ENCODE data around the gene CCDC91.

CCDC91 gene

GRCh38 chr12:28390761-28391385, 200.6 kb downstream of the CCDC91 start:
- no peak for FAIRE-seq
- TF ChIP-seq POLR2AphosphoS5 (IDR thresholded peaks at IDR 0.05; ENCODE audit: low read depth, low read length), result no peak
- TF ChIP-seq POLR2A (IDR thresholded peaks at IDR 0.05; ENCODE audit: low read depth, low read length), result no peak
- no peak for TF ChIP-seq TAF1 (IDR thresholded peaks at IDR 0.05; ENCODE audit: low read depth, low read length)
- TF ChIP-seq SPI1 (IDR thresholded peaks at IDR 0.05; ENCODE audit: low read depth, low read length), result no peak
- TF ChIP-seq POU2F2 (IDR thresholded peaks at IDR 0.05; ENCODE audit: low read depth, low read length), result no peak
- TF ChIP-seq PAX5 (IDR thresholded peaks at IDR 0.05; ENCODE audit: insufficient read depth, low read length, severe bottlenecking), result no peak
- no peak for DNase-seq (ENCODE audit: insufficient read length, low spot score)

GRCh38 chr12:28409892-28410291, 219.6 kb downstream of the CCDC91 start:
- DNase-seq (ENCODE audit: insufficient read length, low spot score), result no peak
- no peak for TF ChIP-seq PAX5 (IDR thresholded peaks at IDR 0.05; ENCODE audit: insufficient read depth, low read length, severe bottlenecking)
- TF ChIP-seq SPI1 (IDR thresholded peaks at IDR 0.05; ENCODE audit: low read depth, low read length), result no peak
- no peak for TF ChIP-seq POLR2AphosphoS5 (IDR thresholded peaks at IDR 0.05; ENCODE audit: low read depth, low read length)
- no peak for TF ChIP-seq POU2F2 (IDR thresholded peaks at IDR 0.05; ENCODE audit: low read depth, low read length)
- TF ChIP-seq POLR2A (IDR thresholded peaks at IDR 0.05; ENCODE audit: low read depth, low read length), result no peak
- no peak for TF ChIP-seq TAF1 (IDR thresholded peaks at IDR 0.05; ENCODE audit: low read depth, low read length)
- no peak for FAIRE-seq

GRCh38 chr12:28413460-28414109, 223.3 kb downstream of the CCDC91 start:
- DNase-seq (ENCODE audit: insufficient read length, low spot score), result no peak
- FAIRE-seq, result no peak
- TF ChIP-seq POLR2A (IDR thresholded peaks at IDR 0.05; ENCODE audit: low read depth, low read length), result no peak
- no peak for TF ChIP-seq PAX5 (IDR thresholded peaks at IDR 0.05; ENCODE audit: insufficient read depth, low read length, severe bottlenecking)
- TF ChIP-seq SPI1 (IDR thresholded peaks at IDR 0.05; ENCODE audit: low read depth, low read length), result no peak
- no peak for TF ChIP-seq POU2F2 (IDR thresholded peaks at IDR 0.05; ENCODE audit: low read depth, low read length)
- TF ChIP-seq TAF1 (IDR thresholded peaks at IDR 0.05; ENCODE audit: low read depth, low read length), result no peak
- no peak for TF ChIP-seq POLR2AphosphoS5 (IDR thresholded peaks at IDR 0.05; ENCODE audit: low read depth, low read length)

DNA sequence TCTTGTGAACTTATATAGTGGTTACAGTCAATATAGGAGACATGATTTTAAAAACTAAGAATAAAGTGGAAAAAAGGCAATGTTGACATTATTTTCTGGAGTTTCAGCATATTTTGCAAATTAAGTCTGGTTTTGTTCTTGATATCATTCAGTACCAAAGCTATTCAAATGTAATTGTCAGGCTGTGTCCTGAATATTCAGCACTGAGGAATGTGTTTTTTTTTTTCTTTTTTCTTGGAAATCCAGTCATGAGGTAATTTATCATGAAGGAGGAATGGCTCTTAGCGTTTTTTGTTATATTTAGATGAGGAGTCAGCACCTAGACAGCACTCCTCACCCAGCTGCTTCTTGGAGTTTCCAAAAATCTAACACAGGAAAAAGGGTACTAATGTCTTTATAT, 225.5 kb downstream of the CCDC91 start:
- no peak for DNase-seq (ENCODE audit: insufficient read length, low spot score)

GRCh38 chr12:28421374-28421773, 231.1 kb downstream of the CCDC91 start:
- FAIRE-seq (no peak), DNase-seq (ENCODE audit: insufficient read length, low spot score) (no peak)
- TF ChIP-seq SPI1 (IDR thresholded peaks at IDR 0.05; ENCODE audit: low read depth, low read length), result no peak
- TF ChIP-seq PAX5 (IDR thresholded peaks at IDR 0.05; ENCODE audit: insufficient read depth, low read length, severe bottlenecking), result no peak
- TF ChIP-seq POLR2AphosphoS5 (IDR thresholded peaks at IDR 0.05; ENCODE audit: low read depth, low read length), result no peak
- TF ChIP-seq TAF1 (IDR thresholded peaks at IDR 0.05; ENCODE audit: low read depth, low read length), result no peak
- no peak for TF ChIP-seq POLR2A (IDR thresholded peaks at IDR 0.05; ENCODE audit: low read depth, low read length)
- TF ChIP-seq POU2F2 (IDR thresholded peaks at IDR 0.05; ENCODE audit: low read depth, low read length), result no peak

More for the DNA sequence above, 225.5 kb downstream of the CCDC91 start:
- TF ChIP-seq PAX5 (IDR thresholded peaks at IDR 0.05; ENCODE audit: insufficient read depth, low read length, severe bottlenecking) (no peak), TAF1 (IDR thresholded peaks at IDR 0.05; ENCODE audit: low read depth, low read length) (no peak), POU2F2 (IDR thresholded peaks at IDR 0.05; ENCODE audit: low read depth, low read length) (no peak)
- no peak for FAIRE-seq

DNA sequence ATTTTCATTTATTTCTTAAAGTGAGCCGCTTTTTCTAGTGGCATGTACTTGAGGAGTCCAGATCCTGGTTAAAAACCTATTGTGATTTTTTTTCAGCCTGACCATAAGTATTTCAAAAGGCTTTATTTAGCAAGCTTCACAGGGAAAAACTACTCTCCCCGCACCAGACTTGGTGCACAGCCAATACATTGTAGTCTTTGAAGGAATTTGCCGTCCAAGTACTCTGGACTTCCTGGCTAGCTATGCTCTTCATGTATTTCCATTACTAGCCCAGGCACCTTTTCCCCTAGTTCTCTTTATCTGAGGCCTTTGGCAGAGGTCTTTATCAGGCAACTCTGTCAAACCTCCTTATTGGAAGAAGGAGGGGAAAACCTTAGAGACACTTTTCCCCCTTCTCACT, 234.7 kb downstream of the CCDC91 start:
- TF ChIP-seq POU2F2 (IDR thresholded peaks at IDR 0.05; ENCODE audit: low read depth, low read length), result no peak
- TF ChIP-seq TAF1 (IDR thresholded peaks at IDR 0.05; ENCODE audit: low read depth, low read length), result no peak
- no peak for TF ChIP-seq POLR2A (IDR thresholded peaks at IDR 0.05; ENCODE audit: low read depth, low read length)
- no peak for TF ChIP-seq PAX5 (IDR thresholded peaks at IDR 0.05; ENCODE audit: insufficient read depth, low read length, severe bottlenecking)
- no peak for TF ChIP-seq SPI1 (IDR thresholded peaks at IDR 0.05; ENCODE audit: low read depth, low read length)
- no peak for TF ChIP-seq POLR2AphosphoS5 (IDR thresholded peaks at IDR 0.05; ENCODE audit: low read depth, low read length)
- DNase-seq (ENCODE audit: insufficient read length, low spot score) (no peak), FAIRE-seq (no peak)

GRCh38 chr12:28425526-28425925, 235.3 kb downstream of the CCDC91 start:
- DNase-seq (ENCODE audit: insufficient read length, low spot score), result no peak
- TF ChIP-seq SPI1 (IDR thresholded peaks at IDR 0.05; ENCODE audit: low read depth, low read length) (no peak), POU2F2 (IDR thresholded peaks at IDR 0.05; ENCODE audit: low read depth, low read length) (no peak), POLR2A (IDR thresholded peaks at IDR 0.05; ENCODE audit: low read depth, low read length) (no peak), TAF1 (IDR thresholded peaks at IDR 0.05; ENCODE audit: low read depth, low read length) (no peak), PAX5 (IDR thresholded peaks at IDR 0.05; ENCODE audit: insufficient read depth, low read length, severe bottlenecking) (no peak), POLR2AphosphoS5 (IDR thresholded peaks at IDR 0.05; ENCODE audit: low read depth, low read length) (no peak)
- FAIRE-seq, result peak; percentile 51

GRCh38 chr12:28427046-28427445, 236.8 kb downstream of the CCDC91 start:
- FAIRE-seq, result no peak
- TF ChIP-seq POLR2A (IDR thresholded peaks at IDR 0.05; ENCODE audit: low read depth, low read length), result no peak
- no peak for TF ChIP-seq SPI1 (IDR thresholded peaks at IDR 0.05; ENCODE audit: low read depth, low read length)
- TF ChIP-seq PAX5 (IDR thresholded peaks at IDR 0.05; ENCODE audit: insufficient read depth, low read length, severe bottlenecking), result no peak
- no peak for TF ChIP-seq POLR2AphosphoS5 (IDR thresholded peaks at IDR 0.05; ENCODE audit: low read depth, low read length)
- TF ChIP-seq POU2F2 (IDR thresholded peaks at IDR 0.05; ENCODE audit: low read depth, low read length), result no peak
- no peak for TF ChIP-seq TAF1 (IDR thresholded peaks at IDR 0.05; ENCODE audit: low read depth, low read length)
- DNase-seq (ENCODE audit: insufficient read length, low spot score), result no peak

GRCh38 chr12:28440081-28440608, 249.9 kb downstream of the CCDC91 start:
- DNase-seq (ENCODE audit: insufficient read length, low spot score) (no peak), FAIRE-seq (no peak)
- TF ChIP-seq SPI1 (IDR thresholded peaks at IDR 0.05; ENCODE audit: low read depth, low read length) (no peak), POU2F2 (IDR thresholded peaks at IDR 0.05; ENCODE audit: low read depth, low read length) (no peak), PAX5 (IDR thresholded peaks at IDR 0.05; ENCODE audit: insufficient read depth, low read length, severe bottlenecking) (no peak), TAF1 (IDR thresholded peaks at IDR 0.05; ENCODE audit: low read depth, low read length) (no peak), POLR2AphosphoS5 (IDR thresholded peaks at IDR 0.05; ENCODE audit: low read depth, low read length) (no peak), POLR2A (IDR thresholded peaks at IDR 0.05; ENCODE audit: low read depth, low read length) (no peak)
